Subcutaneous adipose tissue (tissue), 4 donors: Measurements from ENCODE around the gene PACRG. TPM values are rescaled to one million over a fixed set of nuclear protein-coding genes. Genes with fewer than 3 reads are reported as not detected.

Experiments
- total RNA-seq, 4 donors: library from RNA; depleted of rRNA; stranded (reverse); fragments of >200 nt; gene quantifications; one replicate each; pipeline ENCODE4 v1.1.0, GENCODE V29; 2016
- TF ChIP-seq, protein P1 (sequence below): fragments of 450-650 bp; IDR thresholded peaks from one replicate; pipeline ENCODE4 v1.5.1; 2016; ENCODE audit warnings: low read depth, mild to moderate bottlenecking, control low read depth, antibody characterized with exemption, moderate library complexity

Gene PACRG
- total RNA-seq, 4 donors from 2014 or later, result 0.34 TPM; not detected in 3

DNA sequence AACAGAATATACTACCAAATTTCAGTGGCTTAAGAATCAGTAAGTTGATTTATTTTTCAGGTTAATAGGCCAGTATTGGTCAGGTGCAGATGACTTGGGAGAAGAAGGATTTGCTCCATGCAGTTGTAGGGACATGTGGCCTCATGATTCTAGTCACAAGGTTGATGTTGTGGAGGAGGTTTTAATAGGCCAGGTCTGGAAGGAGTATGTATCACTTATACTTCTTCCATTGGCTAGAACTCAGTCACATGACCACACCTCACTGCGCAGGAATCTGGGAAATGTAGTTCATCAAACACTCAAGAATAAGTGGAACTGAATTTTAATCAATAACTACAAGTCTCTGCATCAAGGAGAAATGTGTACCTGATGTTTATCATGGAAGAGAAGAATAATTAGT lies 405.2 kb downstream of the PACRG start:
- TF ChIP-seq, protein P1, sequence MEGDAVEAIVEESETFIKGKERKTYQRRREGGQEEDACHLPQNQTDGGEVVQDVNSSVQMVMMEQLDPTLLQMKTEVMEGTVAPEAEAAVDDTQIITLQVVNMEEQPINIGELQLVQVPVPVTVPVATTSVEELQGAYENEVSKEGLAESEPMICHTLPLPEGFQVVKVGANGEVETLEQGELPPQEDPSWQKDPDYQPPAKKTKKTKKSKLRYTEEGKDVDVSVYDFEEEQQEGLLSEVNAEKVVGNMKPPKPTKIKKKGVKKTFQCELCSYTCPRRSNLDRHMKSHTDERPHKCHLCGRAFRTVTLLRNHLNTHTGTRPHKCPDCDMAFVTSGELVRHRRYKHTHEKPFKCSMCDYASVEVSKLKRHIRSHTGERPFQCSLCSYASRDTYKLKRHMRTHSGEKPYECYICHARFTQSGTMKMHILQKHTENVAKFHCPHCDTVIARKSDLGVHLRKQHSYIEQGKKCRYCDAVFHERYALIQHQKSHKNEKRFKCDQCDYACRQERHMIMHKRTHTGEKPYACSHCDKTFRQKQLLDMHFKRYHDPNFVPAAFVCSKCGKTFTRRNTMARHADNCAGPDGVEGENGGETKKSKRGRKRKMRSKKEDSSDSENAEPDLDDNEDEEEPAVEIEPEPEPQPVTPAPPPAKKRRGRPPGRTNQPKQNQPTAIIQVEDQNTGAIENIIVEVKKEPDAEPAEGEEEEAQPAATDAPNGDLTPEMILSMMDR, result no peak

DNA sequence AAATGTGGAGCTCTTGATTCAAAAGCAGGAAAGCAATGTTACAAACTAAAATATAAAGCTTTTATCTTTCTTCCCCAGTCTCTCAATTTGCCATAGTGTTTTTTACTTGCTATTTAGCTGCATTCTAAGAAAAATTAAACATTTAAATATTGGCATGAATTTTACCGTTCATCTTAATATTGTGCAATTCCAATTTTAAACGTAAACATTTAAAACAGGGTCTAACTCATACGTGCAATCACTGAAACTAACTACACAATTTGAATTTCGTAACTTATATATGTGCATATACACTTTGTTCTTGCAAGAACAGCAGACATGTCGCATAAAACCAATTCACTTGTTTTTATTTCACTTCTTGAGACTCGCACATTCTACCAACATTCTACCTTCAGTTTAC lies 405.9 kb downstream of the PACRG start:
- TF ChIP-seq, protein P1, result no peak

GRCh38 chr6:163136681-163137397 lies 409.1 kb downstream of the PACRG start:
- TF ChIP-seq, protein P1, result no peak

GRCh38 chr6:163137398-163137881 lies 409.7 kb downstream of the PACRG start:
- TF ChIP-seq, protein P1, result no peak

DNA sequence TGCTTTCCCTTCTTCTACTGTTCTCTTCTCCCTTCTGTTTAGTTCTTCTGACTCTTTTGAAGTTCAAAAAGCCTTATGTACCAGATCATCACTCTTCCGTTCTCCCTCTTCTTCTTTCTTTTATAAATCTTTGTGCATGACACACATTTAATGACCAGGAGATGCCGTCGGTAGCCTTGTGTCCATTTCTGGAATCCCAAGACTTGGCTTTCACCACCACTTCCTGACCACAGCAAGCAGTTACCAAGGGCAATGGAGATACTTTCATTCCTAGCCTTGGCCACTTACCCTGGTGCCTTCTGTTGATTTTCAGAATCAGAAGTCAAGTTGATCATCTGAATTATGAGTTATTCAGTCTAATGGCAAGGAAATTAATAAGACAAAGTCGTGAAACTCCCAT lies 418.3 kb downstream of the PACRG start:
- TF ChIP-seq, protein P1, result no peak

DNA sequence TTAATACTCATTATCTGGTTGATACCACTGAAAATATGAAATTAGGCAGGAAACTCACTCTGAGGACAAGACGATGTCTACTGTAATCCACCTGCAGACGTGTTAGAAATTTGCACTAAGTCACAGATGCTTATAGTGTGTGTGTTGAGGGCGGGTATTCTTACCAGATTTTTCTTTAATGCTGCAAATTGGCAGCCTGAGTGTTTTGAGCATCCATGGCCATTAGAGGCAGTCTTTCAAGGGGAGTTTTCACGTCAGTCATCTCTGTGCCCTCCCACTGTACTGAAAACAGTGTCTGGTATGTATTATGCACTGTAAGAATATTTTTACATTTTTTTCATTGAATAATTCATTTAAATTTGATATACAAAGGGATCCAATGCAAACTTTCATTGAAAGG lies 420.2 kb downstream of the PACRG start:
- TF ChIP-seq, protein P1, result no peak

DNA sequence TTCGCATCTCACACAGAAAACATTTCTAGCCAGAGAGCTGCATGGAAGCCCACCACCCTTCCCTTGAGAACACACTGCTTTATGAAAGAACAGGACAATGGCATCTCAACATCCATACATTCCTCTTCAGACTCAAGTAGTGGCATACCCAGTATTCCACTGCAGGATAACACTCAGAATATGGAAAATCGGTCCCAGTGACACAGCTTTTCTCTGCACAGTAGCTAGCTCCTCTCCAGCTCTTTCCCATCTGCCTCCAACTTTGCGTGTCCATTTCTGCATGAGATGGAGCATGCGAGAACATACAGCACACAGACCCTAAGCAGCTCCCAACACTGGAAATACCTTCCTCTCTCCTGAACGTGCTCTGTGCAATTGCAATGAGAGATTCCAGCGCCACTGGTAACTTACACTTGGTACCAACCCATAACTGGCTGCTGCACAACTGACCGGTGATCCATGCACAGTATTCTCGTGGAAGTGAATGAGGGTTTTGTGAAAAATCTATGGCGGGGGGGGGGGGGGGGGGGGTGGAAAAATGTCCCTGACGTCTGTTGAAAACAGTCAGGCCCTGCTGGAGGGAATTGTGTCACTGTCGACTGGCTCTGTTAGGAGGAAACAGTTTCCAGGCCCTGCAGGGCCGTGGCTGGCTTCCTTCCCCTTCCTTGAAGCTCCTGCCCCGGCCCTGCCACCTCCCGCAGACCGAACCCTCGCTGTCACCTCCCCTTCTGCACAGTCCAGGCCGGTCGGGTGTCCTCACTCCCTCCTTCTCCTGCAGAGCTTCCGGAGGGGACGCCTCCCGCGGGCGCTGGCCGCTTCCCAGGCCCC lies 420.9 kb downstream of the PACRG start:
- TF ChIP-seq, protein P1, result no peak
